Cardiac septum (tissue), 1 donor: ENCODE results near the gene SPEG. TPM values are rescaled to one million over a fixed set of nuclear protein-coding genes. Genes with fewer than 3 reads are reported as not detected.
A peak's percentile ranks its signal among the peaks of the same experiment; 100 is the strongest.
"Not testable (repeated sequence)": the region's sequence is repeated elsewhere in the genome, so short reads cannot be mapped to it uniquely, and the experiment has no call there.

ENCODE experiments used
- DNase-seq: peaks from one replicate; pipeline ENCODE4 v3.0.0-alpha.2; 2020; ENCODE audit warnings: low spot score
- intact Hi-C: fragments of 100-400 bp; cut with DNase I; formaldehyde crosslinking; loops from one replicate; pipeline ENCODE4 v1.14.0; 2022
- long read RNA-seq: library from polyadenylated mRNA; unstranded; transcript quantifications from one replicate; pipeline ENCODE4 v2.0.0, GENCODE V29; 2021
- total RNA-seq: library from RNA; stranded (reverse); fragmentation: NEBNext Ultra II Directional; extraction: Animal tissue kit (Norgen Biotek cat#: 25700); gene quantifications from one replicate; pipeline ENCODE4 v1.2.1, GENCODE V29; 2021
- donor health status: DM: no; HTN: no; CAD: no.

SPEG gene
- total RNA-seq, result 199 TPM
- long read RNA-seq, transcript SPEG-203 (5 exons, 1,457 nt), result major isoform, 21 of 239 reads
- long read RNA-seq, partial matches to known transcripts, result 149 of 239 reads
- long read RNA-seq, other reads (novel, unspliced or antisense), result 62 of 239 reads

GRCh38 chr2:219434718-219435525 is at the start of gene SPEG:
Gene SPEG (plus strand): TSS chr2:219434843. CDS start chr2:219434978, 135 bp downstream.
- DNase-seq, result no peak
- intact Hi-C loops, result loop anchor here (1.0 to 2.0 kb wide), 3 partner anchors 18 to 30 kb away; no protein-coding TSS in a partner anchor

- intact Hi-C loops, result loop anchor here (5.0 kb wide), 2 partner anchors 103 to 208 kb away; partner anchors contain the start of genes CNPPD1 and RETREG2
- no peak for DNase-seq
Measured at GRCh38 chr2:219384859-219385258, 49.8 kb upstream of the SPEG start.

- no peak for DNase-seq
- intact Hi-C loops, result loop anchor here (5.0 kb wide), 2 partner anchors 104 to 209 kb away; partner anchors contain the start of genes CNPPD1 and RETREG2
Measured at GRCh38 chr2:219385958-219386520, 48.6 kb upstream of the SPEG start.

GRCh38 chr2:219386532-219387280 is 47.9 kb upstream of the SPEG start:
- intact Hi-C loops, result loop anchor here (5.0 kb wide), 2 partner anchors 104 to 209 kb away; partner anchors contain the start of genes CNPPD1 and RETREG2

GRCh38 chr2:219387306-219388120 is 47.1 kb upstream of the SPEG start, which contains the start of gene DNPEP:
Gene DNPEP (minus strand): TSS chr2:219387912. CDS start chr2:219387794, 118 bp downstream.
- peak; percentile 98 for DNase-seq
- intact Hi-C loops, result loop anchor here (5.0 kb wide), 2 partner anchors 105 to 210 kb away; partner anchors contain the start of genes CNPPD1 and RETREG2

More at GRCh38 chr2:219386532-219387280, 47.9 kb upstream of the SPEG start:
- no peak for DNase-seq

GRCh38 chr2:219388121-219388906 is 46.3 kb upstream of the SPEG start:
- DNase-seq, result peak; percentile 99
- intact Hi-C loops, result loop anchor here (5.0 kb wide), 2 partner anchors 106 to 211 kb away; partner anchors contain the start of genes CNPPD1 and RETREG2

GRCh38 chr2:219388907-219389156 is 45.8 kb upstream of the SPEG start:
- intact Hi-C loops, result loop anchor here (5.0 kb wide), 2 partner anchors 107 to 212 kb away; partner anchors contain the start of genes CNPPD1 and RETREG2
- DNase-seq, result no peak

GRCh38 chr2:219392754-219393153 is 41.9 kb upstream of the SPEG start:
- intact Hi-C loops, result loop anchor here (10.0 kb wide), 1 partner anchor 302 kb away; no protein-coding TSS in a partner anchor
- no peak for DNase-seq

- not testable (repeated sequence) for DNase-seq
- intact Hi-C loops, result loop anchor here (10.0 kb wide), 1 partner anchor 300 kb away; no protein-coding TSS in a partner anchor
Measured at GRCh38 chr2:219395056-219395455, 39.6 kb upstream of the SPEG start.

- no peak for DNase-seq
- intact Hi-C loops, result loop anchor here (10.0 kb wide), 1 partner anchor 299 kb away; no protein-coding TSS in a partner anchor
Measured at GRCh38 chr2:219395609-219396008, 39.0 kb upstream of the SPEG start.

GRCh38 chr2:219396863-219397457 is 37.7 kb upstream of the SPEG start:
- intact Hi-C loops, result loop anchor here (10.0 kb wide), 1 partner anchor 298 kb away; no protein-coding TSS in a partner anchor
- no peak for DNase-seq

- intact Hi-C loops, result loop anchor here (10.0 kb wide), 1 partner anchor 296 kb away; no protein-coding TSS in a partner anchor
- no peak for DNase-seq
Measured at GRCh38 chr2:219398721-219399363, 35.8 kb upstream of the SPEG start.

- intact Hi-C loops, result loop anchor here (10.0 kb wide), 1 partner anchor 295 kb away; no protein-coding TSS in a partner anchor
- no peak for DNase-seq
Measured at GRCh38 chr2:219399716-219400478, 34.7 kb upstream of the SPEG start.

GRCh38 chr2:219400562-219400961 is 34.1 kb upstream of the SPEG start:
- intact Hi-C loops, result no loop called here
- no peak for DNase-seq

GRCh38 chr2:219401606-219402005 is 33.0 kb upstream of the SPEG start:
- DNase-seq, result no peak
- intact Hi-C loops, result loop anchor here (2.0 kb wide), 1 partner anchor 119 kb away; no protein-coding TSS in a partner anchor
